Measurements from ENCODE around the gene HMGB3. TPM values are rescaled to one million over a fixed set of nuclear protein-coding genes. Genes with fewer than 3 reads are reported as not detected.

HMGB3 gene
- polyA plus RNA-seq, 1 of the 3 experiments (the other 2 are of a cell fraction): 11.3 TPM

- no peak overlapping the region for H3K27ac ChIP-seq (ENCODE audit: low read depth in 2 of 2, low read length in 1 of 2)
- H3K4me2 ChIP-seq: no peak overlapping the region
- H3F3A ChIP-seq (replicated peaks; ENCODE audit: insufficient read depth): no peaks in the 10 kb centered on the region
- ChIA-PET CTCF (no interaction called here), POLR2A (no interaction called here)
- H3K4me1 ChIP-seq (ENCODE audit: control insufficient read depth in 1 of 2, insufficient read depth in 2 of 2, low read depth in 1 of 2, low read length in 1 of 2): no peaks in the 10 kb centered on the region
- no peaks in the 10 kb centered on the region for H3K9me2 ChIP-seq
- no peaks in the 10 kb centered on the region for H4K20me1 ChIP-seq (ENCODE audit: insufficient read depth)
- DNase-seq: no peak
- no peaks in the 10 kb centered on the region for H3K36me3 ChIP-seq (replicated peaks in 1 of 2; ENCODE audit: control insufficient read depth in 1 of 2, insufficient read depth in 2 of 2, low read length in 1 of 2)
- H3K4me3 ChIP-seq (ENCODE audit: low read depth in 2 of 2, low read length in 1 of 2): no peak overlapping the region
- no peaks in the 10 kb centered on the region for H3K9me3 ChIP-seq
- no peak overlapping the region for H2AFZ ChIP-seq (ENCODE audit: low read depth)
- H3K27me3 ChIP-seq (ENCODE audit: insufficient read depth): no peaks in the 10 kb centered on the region; the same call in 1 of the 2 replicates
- no peaks in the 10 kb centered on the region for H3K79me2 ChIP-seq (ENCODE audit: insufficient read depth)
- H3K9ac ChIP-seq: no peak overlapping the region
- WGBS (ENCODE audit: low lambda C conversion rate): 32% methylated on average over 3 of the region's 3 CpGs
- TF ChIP-seq FOSL2 (IDR thresholded peaks at IDR 0.05; ENCODE audit: borderline replicate concordance, low read depth): no peak
- TF ChIP-seq REST (IDR thresholded peaks at IDR 0.05; ENCODE audit: low read depth, low read length): no peak
- no peak for TF ChIP-seq RXRA (IDR thresholded peaks at IDR 0.05; ENCODE audit: borderline replicate concordance, low read depth)
- no peak for TF ChIP-seq CHD2 (IDR thresholded peaks at IDR 0.05; ENCODE audit: low read length, partially characterized antibody)
- TF ChIP-seq CTCF (IDR thresholded peaks at IDR 0.05): no peak
- TF ChIP-seq NFIC (IDR thresholded peaks at IDR 0.05; ENCODE audit: borderline replicate concordance): no peak
Measured at GRCh38 chrX:150944233-150944632, 38.9 kb upstream of the HMGB3 start.

GRCh38 chrX:150954951-150955350 lies 28.2 kb upstream of the HMGB3 start:
- no peaks in the 10 kb centered on the region for H3K4me1 ChIP-seq (ENCODE audit: control insufficient read depth in 1 of 2, insufficient read depth in 2 of 2, low read depth in 1 of 2, low read length in 1 of 2)
- H3K9ac ChIP-seq: no peak overlapping the region
- 20% methylated on average over 3 of the region's 3 CpGs for WGBS (ENCODE audit: low lambda C conversion rate)
- POLR2A ChIA-PET: no interaction called here
- no peaks in the 10 kb centered on the region for H3F3A ChIP-seq (replicated peaks; ENCODE audit: insufficient read depth)
- H4K20me1 ChIP-seq (ENCODE audit: insufficient read depth): no peaks in the 10 kb centered on the region
- no peaks in the 10 kb centered on the region for H3K9me2 ChIP-seq
- no peaks in the 10 kb centered on the region; the same call in 1 of the 2 replicates for H3K27me3 ChIP-seq (ENCODE audit: insufficient read depth)
- no peak overlapping the region for H2AFZ ChIP-seq (ENCODE audit: low read depth)
- H3K4me3 ChIP-seq (ENCODE audit: low read depth in 2 of 2, low read length in 1 of 2): no peak overlapping the region
- CTCF ChIA-PET: no interaction called here
- no peaks in the 10 kb centered on the region for H3K9me3 ChIP-seq
- no peaks in the 10 kb centered on the region for H3K36me3 ChIP-seq (replicated peaks in 1 of 2; ENCODE audit: control insufficient read depth in 1 of 2, insufficient read depth in 2 of 2, low read length in 1 of 2)
- DNase-seq: no peak
- H3K79me2 ChIP-seq (ENCODE audit: insufficient read depth): no peaks in the 10 kb centered on the region
- no peak overlapping the region for H3K27ac ChIP-seq (ENCODE audit: low read depth in 2 of 2, low read length in 1 of 2)
- no peak overlapping the region for H3K4me2 ChIP-seq
- TF ChIP-seq RCOR1 (IDR thresholded peaks at IDR 0.05; ENCODE audit: low read length): no peak
- TF ChIP-seq GATA2 (CRISPR knock-in tag; IDR thresholded peaks at IDR 0.05): no peak
- no peak for TF ChIP-seq RAD21 (IDR thresholded peaks at IDR 0.05; ENCODE audit: low read length)
- TF ChIP-seq YY1 (IDR thresholded peaks at IDR 0.05; ENCODE audit: low read depth): no peak
- TF ChIP-seq FOXJ3 (CRISPR knock-in tag; IDR thresholded peaks at IDR 0.05): no peak
- no peak for TF ChIP-seq NRF1 (IDR thresholded peaks at IDR 0.05; ENCODE audit: low read depth, low read length)
- TF ChIP-seq CHD2 (IDR thresholded peaks at IDR 0.05; ENCODE audit: low read length, partially characterized antibody): no peak
- TF ChIP-seq MAX (IDR thresholded peaks at IDR 0.05; ENCODE audit: low read depth): no peak
- TF ChIP-seq FOSL2 (IDR thresholded peaks at IDR 0.05; ENCODE audit: borderline replicate concordance, low read depth): no peak
- no peak for TF ChIP-seq GABPA (IDR thresholded peaks at IDR 0.05; ENCODE audit: low read depth)
- TF ChIP-seq RFX5 (IDR thresholded peaks at IDR 0.05; ENCODE audit: low read length): no peak
- no peak for TF ChIP-seq JUND (IDR thresholded peaks at IDR 0.05)
- TF ChIP-seq, protein P1, sequence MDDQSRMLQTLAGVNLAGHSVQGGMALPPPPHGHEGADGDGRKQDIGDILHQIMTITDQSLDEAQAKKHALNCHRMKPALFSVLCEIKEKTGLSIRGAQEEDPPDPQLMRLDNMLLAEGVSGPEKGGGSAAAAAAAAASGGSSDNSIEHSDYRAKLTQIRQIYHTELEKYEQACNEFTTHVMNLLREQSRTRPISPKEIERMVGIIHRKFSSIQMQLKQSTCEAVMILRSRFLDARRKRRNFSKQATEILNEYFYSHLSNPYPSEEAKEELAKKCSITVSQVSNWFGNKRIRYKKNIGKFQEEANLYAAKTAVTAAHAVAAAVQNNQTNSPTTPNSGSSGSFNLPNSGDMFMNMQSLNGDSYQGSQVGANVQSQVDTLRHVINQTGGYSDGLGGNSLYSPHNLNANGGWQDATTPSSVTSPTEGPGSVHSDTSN (IDR thresholded peaks at IDR 0.05): no peak
- TF ChIP-seq, protein P2, sequence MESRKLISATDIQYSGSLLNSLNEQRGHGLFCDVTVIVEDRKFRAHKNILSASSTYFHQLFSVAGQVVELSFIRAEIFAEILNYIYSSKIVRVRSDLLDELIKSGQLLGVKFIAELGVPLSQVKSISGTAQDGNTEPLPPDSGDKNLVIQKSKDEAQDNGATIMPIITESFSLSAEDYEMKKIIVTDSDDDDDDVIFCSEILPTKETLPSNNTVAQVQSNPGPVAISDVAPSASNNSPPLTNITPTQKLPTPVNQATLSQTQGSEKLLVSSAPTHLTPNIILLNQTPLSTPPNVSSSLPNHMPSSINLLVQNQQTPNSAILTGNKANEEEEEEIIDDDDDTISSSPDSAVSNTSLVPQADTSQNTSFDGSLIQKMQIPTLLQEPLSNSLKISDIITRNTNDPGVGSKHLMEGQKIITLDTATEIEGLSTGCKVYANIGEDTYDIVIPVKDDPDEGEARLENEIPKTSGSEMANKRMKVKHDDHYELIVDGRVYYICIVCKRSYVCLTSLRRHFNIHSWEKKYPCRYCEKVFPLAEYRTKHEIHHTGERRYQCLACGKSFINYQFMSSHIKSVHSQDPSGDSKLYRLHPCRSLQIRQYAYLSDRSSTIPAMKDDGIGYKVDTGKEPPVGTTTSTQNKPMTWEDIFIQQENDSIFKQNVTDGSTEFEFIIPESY (IDR thresholded peaks at IDR 0.05; ENCODE audit: borderline replicate concordance, low read depth): no peak
- TF ChIP-seq TAF1 (IDR thresholded peaks at IDR 0.05; ENCODE audit: borderline replicate concordance, low read depth, low read length): no peak
- no peak for TF ChIP-seq TCF12 (IDR thresholded peaks at IDR 0.05)
- TF ChIP-seq NFIC (IDR thresholded peaks at IDR 0.05; ENCODE audit: borderline replicate concordance): no peak
- no peak for TF ChIP-seq ELF1 (IDR thresholded peaks at IDR 0.05)
- TF ChIP-seq SIN3A (IDR thresholded peaks at IDR 0.05; ENCODE audit: borderline replicate concordance, low read depth, low read length): no peak

Data from SK-N-SH (cell line).